Erythroblast (primary cell): ENCODE results near the gene ARHGAP28.

ENCODE experiments used
- DNase-seq, 2 experiments: peaks; one replicate each; lab custom pipeline; 2025; lab: John Stamatoyannopoulos, UW
- GATA1 ChIP-seq: IDR thresholded peaks from 2 replicates; pipeline ENCODE4 v1.6.1; 2011; ENCODE audit warnings: low read depth, mild to moderate bottlenecking, control low read depth, low read length, moderate library complexity
- POLR2A ChIP-seq: IDR thresholded peaks from 2 replicates; pipeline ENCODE4 v1.6.1; 2011; ENCODE audit warnings: mild to moderate bottlenecking, low read length

Gene ARHGAP28

DNA sequence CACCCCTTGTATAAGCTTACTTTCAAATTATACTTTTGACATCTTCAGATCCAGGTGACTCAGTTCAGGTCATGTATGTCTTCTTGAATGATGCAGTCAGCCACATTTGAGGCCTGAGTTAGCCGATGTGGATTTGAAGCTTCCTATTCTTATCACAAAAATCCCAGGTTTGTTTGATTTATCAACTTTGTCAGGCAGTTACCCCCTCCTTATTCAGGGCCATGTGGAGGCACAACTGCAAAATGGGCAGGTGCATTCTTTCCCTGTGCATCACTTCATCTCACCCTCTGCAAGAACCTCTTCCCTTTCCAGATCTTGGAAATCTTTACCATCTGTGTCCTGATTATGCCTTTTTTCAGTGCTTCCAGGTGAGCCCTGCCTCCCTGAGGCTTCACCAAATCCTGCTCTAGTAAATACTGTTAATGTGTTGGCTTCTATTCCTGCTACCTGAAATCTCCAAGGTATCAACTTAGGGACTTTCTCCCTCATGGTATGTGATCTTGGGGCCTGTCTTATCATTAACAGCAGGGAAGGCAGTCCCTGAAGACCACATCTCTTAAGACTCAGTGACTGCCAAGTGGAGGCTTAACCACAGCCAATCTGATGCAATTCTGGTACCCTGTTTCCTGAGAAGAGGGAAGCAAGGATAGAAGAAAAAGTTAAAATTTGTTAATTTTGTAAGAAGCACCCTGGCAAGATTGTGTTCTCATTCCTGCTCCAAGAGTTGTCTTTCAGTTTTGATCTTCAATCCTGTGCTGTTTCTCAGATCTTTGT, 9.4 kb upstream of the ARHGAP28 start:
- DNase-seq, result no peak
- TF ChIP-seq GATA1 (no peak), POLR2A (no peak)

DNA sequence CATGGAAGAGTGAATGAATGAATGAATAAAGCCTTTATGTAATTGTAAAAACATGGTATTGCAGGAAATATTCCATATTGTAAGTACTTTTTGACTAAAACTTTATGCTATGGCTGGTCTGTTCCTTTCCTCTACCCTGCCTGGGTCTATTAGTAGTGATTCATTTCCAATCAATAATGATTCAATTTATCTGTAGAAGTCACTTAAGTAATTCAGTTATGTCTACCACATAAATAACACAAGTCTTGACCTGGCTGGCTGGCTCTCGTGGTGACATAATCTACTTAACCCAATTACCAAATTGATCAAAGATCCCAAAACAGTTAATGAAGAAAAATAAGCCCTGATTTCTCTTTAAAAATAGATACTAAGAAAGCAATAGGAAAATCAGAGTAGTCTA, 7.8 kb upstream of the ARHGAP28 start:
- DNase-seq, result no peak
- TF ChIP-seq POLR2A (no peak), GATA1 (no peak)

DNA sequence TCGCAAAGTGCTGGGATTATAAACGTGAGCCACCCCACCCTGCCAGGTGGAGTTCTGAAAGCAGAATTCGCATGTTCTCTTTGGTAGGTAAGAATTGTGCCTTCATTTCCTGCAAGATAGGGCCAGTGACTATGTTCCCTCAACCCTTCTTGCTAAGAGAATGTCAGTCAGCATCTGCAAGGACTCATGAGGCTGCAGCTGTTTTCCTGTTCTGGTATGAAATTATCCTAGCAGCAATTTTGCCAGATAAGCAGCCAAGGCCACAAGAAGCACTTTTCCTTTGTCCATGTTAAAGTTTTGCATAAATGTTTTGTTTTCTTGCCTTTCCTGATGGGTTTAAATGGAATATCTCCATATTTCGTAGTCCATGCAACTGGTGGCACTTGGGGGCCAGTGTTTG, 6.8 kb upstream of the ARHGAP28 start:
- TF ChIP-seq POLR2A (no peak), GATA1 (no peak)
- DNase-seq, result no peak

DNA sequence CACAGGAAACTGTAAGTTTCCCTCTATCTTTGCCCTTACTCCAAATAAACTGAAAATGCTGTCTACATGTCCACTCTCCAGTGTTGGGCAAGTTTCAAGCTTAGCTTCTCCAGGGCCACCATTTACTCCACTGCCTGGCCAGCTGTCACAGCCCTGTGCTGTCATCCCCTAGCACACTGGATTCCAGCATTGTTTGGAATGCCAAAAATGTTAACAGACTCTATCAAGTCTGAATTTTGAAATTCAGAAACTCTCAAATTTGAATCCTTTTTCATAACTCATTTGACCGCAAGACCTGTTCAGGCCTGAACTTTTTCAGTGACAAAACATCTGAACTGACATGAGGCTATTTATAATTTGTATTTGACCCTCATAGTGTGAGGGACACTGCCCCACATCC, 5.2 kb upstream of the ARHGAP28 start:
- no peak for TF ChIP-seq POLR2A
- no peak for TF ChIP-seq GATA1
- DNase-seq, result no peak

DNA sequence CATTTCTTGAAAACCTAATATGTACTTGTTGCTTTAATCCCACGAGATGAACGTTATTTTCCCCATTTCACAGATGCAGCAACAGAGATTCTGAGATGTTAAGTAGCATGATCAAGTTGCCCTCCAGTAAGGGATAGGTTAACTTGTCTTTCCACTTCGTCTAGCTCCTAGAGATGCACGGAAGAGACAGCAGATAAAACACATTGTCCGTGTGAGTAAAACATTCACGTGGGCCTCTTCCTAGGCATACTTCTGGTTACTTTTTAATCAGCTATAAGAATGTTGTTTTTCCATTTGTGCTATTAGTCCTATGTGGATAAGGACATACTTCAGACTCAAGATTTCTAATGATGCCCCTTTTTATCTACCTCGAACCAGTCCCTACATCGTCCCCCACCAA, 1.2 kb upstream of the ARHGAP28 start:
- TF ChIP-seq GATA1 (no peak), POLR2A (no peak)
- DNase-seq, result no peak

DNA sequence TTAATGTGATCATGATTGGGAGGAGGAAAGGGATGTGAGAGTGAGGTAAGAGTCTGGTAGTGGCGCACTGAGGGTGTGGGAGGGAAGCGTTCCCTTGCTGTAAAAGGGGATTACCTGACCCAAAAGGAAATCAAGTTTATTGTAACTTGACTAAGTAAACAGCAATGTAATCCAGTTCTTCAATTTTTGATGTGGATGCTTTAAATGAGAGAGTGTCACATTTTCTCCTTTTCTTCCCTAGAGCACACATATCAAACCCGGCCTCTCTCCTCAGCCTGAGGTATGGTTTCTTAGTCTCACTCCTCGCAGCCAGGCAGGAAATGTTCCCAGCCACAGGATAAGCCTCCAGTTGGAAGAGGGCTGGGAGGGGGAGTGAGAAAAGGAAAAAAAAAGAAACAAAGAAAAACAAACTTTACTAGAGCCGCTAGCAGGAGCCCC, 688 bp upstream of the ARHGAP28 start:
- TF ChIP-seq POLR2A, result no peak
- TF ChIP-seq GATA1, result no peak
- no peak for DNase-seq

DNA sequence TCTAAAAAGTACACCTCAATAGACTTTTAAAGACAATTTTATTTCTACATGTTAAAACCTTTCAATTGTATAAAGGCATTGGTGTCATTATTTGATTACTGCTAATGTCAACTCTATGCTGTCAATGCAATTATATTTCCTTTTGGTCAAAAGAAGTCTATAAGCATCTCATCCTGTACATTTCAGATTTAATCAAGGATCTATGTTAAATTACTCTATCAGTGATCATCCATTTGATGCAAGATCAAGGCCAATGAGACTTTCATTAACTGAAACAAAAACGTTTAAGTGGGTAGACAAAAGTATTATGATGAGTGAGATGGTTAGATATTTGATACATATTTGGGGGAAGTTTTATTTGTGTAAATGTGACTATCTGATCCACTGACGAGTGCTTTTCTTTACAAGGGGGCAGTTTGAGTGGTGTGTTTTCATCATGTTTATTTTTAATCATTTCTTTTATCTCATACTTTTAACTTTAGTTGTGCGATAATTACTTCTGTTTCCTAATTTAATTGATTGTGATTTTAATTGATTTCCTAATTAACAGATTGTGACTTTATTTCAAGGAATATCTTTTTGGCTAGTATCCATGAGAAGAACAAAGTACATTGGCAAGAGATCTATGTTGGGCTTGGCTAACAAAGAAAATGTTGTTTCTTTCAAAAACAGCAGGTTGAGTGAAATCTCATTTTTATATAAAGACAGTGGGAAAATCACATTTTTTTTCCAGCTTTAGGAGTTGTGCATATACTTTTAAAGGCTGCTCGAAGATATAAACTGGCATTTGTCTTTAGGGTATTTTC, 1.1 kb downstream of the ARHGAP28 start:
- DNase-seq, result no peak

DNA sequence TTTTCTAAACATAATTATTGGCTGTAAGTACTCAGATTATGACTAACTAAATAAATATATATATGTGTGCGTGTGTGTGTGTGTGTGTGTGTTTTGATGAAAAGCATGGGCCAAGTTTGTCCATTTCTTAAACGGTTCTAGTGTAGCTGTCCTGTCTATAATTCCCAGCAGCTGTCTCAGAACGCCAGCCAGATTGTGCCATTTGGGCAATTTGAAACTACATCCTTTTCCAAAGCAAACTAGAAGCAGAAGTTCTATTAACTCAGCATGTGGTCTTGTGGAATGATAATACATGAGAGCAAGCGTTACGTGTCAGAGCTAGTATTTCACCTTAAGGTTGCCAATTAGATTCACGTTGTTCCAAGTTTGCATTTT, 1.7 kb downstream of the ARHGAP28 start:
- TF ChIP-seq GATA1, result no peak
- no peak for TF ChIP-seq POLR2A
- DNase-seq, result no peak

More for the DNA sequence above, 1.1 kb downstream of the ARHGAP28 start:
- TF ChIP-seq GATA1 (no peak), POLR2A (no peak)

DNA sequence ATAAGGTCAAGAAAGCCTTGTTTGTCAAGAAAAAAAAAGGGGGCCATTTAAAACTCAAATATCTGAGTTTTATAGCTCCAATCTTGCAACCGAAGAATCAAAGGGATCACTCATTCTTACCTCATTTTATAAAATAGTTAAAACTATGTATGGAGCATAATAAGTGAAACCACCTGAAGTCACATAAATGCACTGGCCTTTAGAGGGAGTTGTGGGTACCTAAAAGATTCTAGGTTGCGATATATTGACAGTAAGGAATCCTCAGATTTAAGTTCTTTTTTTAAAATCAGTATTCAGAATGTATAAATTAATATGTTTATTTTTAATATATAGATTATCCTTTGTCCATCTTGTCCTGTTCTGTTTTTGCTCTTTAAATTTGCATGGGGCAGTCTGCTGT, 3.4 kb downstream of the ARHGAP28 start:
- no peak for DNase-seq
- TF ChIP-seq POLR2A, result no peak
- no peak for TF ChIP-seq GATA1

DNA sequence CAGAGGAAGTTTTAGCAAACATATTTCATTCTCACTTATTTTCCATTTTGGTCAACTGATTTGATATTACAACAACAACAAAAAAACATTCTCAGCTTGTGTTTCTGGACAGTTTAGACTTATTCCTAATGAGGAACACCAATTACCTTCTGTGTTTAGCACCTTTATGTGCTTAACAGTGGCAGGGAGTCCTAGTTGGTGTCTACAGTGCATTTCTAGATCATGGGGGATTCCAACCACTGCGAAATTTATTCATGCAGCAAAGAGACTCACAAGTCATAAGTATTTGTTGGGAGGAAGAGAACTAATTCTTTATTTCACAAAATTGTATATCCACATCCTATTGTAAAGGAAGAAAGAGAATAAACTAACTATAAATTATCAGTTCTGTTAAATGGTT, 4.2 kb downstream of the ARHGAP28 start:
- DNase-seq, result no peak
- no peak for TF ChIP-seq POLR2A
- no peak for TF ChIP-seq GATA1

DNA sequence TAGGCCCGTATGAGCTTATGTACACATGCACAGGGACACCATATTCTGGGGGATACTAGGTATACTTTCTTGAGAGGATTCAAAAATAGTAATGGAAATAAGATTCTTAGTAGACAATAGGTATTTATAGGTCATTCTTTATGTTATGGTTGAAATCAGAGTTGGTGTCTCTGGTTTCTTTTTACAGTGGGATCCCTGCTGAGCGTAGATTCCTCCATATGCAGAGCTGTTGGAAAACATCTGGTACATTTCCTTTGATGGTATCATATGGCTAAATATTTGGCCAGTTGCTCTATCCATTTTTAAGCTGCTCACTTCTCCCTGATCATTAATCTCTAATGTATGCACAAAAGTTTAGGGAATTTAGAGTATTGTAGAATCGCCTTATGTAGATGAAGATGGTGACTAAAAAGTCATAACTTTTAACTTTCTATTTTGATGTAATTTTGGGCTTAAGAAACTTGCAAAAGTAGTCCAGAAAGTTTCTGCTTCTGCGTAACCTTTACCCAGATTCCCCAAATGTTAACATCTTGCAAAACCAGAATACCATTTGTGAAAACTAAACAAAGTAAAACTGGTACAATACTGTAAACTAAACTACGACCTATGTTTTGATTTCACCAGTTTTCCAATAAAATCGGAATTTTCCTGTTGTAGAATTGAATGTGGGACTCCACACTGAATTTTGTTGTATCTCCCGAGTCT, 5.4 kb downstream of the ARHGAP28 start:
- no peak for DNase-seq

DNA sequence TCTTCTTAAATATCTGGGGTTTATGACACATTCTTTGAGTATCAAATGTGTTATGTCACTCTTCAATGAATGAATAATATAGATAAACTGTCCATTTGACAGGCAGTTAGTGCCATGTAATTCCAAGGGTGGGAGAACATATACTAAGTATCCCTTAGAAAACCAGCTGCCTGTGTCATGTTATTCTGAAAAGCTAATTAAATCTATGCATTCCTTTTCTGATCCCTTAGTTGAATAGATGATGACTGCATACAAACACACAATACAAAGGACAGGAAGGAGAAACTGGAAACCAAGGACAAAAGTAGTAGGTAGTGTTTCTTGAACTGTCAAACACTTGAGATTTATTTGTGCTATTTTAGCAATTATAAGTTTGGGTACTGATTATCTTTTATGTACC, 8.3 kb downstream of the ARHGAP28 start:
- no peak for TF ChIP-seq POLR2A
- no peak for TF ChIP-seq GATA1
- DNase-seq, result no peak

More for the DNA sequence above, 5.4 kb downstream of the ARHGAP28 start:
- TF ChIP-seq GATA1, result no peak
- TF ChIP-seq POLR2A, result no peak

DNA sequence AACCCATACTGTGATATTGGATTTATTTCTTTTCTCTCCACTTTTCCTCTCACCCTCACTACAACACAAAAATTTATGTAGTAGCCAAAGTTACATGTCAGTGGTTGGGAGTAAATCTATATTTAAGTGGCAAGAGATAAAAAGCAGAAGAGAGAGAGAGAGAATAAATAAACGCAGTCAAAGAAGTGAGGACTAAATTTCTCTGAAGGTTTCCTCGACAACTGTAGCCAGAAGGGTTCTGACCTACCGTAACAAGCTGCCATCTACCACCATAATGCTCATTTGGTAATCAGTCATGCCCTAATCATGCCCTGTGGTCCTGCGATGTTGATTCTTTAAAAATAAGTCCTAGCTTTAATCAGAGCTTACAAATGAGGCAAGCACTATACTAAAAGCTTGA, 9.1 kb downstream of the ARHGAP28 start:
- no peak for DNase-seq
- TF ChIP-seq GATA1, result no peak
- TF ChIP-seq POLR2A, result no peak

DNA sequence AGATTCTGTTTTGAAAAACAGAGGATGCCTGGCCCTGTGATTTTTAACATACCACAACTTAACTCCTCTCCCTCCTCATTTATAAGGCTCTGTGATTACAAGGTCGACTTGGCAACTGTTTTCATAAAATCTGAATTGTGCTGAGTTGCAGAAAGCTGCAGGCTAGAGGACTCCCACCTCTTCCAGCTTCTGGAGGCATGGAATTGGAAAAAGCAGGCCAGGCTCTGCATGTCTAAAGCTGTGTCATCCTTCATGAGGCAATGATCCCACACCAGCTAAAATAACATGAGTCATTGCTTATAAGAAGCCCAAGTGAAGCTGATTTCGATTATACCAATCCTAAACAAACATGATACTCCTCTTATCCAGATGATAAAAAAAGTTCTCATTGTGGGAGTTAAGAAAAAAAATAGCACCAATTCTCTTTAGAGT, 11.7 kb downstream of the ARHGAP28 start:
- TF ChIP-seq GATA1, result no peak
- TF ChIP-seq POLR2A, result no peak
- no peak for DNase-seq
